Measurements from ENCODE around the gene SLC1A4.
"Not testable (repeated sequence)": the region's sequence is repeated elsewhere in the genome, so short reads cannot be mapped to it uniquely, and the experiment has no call there.

The SLC1A4 gene

DNA sequence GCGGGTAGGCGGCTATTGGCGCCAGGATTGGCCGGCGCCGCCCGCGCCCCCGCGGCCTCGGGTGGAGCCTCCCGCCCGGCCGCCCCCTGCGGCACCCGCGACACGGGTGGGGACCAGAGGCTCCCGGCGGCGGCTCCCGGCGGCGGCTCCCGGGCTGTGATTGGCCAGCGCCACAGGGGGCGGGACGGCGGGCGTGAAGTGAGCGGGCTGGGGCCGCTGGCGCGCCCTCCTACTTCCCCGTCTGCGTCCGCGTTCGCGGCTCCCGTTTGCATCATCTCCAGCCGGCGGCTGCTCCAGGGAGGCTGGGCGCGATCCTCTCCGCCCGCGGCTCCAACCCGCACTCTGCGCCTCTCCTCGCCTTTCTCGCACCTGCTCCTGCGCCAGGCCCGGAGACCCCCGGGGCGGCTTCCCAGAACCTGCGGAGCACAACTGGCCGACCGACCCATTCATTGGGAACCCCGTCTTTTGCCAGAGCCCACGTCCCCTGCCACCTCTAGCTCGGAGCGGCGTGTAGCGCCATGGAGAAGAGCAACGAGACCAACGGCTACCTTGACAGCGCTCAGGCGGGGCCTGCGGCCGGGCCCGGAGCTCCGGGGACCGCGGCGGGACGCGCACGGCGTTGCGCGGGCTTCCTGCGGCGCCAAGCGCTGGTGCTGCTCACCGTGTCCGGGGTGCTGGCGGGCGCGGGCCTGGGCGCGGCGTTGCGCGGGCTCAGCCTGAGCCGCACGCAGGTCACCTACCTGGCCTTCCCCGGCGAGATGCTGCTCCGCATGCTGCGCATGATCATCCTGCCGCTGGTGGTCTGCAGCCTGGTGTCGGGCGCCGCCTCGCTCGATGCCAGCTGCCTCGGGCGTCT lies at the start of gene SLC1A4:
TSS of gene SLC1A4 (plus strand) at position 274 of the 856 bp plus-strand sequence. CDS start at position 519, 245 bp downstream.
- peak; percentile 84 for DNase-seq

GRCh38 chr2:64941143-64941542 lies 48.1 kb upstream of the SLC1A4 start:
- no peak for DNase-seq

GRCh38 chr2:64941801-64942200 lies 47.4 kb upstream of the SLC1A4 start:
- no peak for DNase-seq

DNA sequence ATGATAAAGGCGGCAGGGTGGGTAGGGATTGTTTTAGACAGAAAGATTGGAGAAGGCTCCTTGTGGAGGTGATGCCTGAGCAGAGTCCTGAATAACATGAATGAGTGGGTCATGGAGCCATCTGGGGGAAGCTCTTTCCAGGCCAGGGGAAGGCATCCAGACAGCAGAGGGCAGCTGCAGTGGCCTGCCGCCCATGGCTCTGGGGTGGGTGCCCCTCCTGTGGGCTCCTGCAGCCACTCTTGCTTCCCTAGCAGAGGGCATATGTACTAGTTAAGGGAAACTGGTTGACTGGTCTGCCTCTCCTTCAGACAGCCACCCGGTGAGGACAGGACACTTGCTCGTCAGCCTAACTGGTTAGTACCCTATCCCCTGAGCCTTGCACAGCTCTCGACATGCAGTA lies 46.5 kb upstream of the SLC1A4 start:
- no peak for DNase-seq

- DNase-seq = no peak
Observed at GRCh38 chr2:64943387-64944150, 45.6 kb upstream of the SLC1A4 start.

DNA sequence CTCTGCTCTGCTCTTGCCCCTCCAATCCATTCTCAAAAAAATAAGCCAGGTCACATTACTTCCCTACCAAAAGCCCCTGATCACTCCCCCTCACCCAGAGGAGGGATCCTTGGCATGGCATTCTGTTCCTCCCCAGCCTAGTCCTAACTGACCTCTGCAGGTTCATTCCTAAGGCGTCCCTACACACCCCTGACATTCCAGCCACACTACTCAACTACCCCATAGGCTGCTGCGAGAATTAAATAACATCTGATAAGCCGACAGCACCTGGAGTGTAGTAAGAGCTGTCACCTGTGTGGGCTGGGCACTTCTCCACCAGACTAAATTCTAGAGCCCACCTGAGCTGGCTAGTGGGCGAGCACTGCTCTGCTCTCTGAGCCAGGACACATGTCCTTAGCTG lies 44.7 kb upstream of the SLC1A4 start:
- no peak for DNase-seq

GRCh38 chr2:64945973-64946768 lies 43.0 kb upstream of the SLC1A4 start:
- DNase-seq = peak; percentile 69

DNA sequence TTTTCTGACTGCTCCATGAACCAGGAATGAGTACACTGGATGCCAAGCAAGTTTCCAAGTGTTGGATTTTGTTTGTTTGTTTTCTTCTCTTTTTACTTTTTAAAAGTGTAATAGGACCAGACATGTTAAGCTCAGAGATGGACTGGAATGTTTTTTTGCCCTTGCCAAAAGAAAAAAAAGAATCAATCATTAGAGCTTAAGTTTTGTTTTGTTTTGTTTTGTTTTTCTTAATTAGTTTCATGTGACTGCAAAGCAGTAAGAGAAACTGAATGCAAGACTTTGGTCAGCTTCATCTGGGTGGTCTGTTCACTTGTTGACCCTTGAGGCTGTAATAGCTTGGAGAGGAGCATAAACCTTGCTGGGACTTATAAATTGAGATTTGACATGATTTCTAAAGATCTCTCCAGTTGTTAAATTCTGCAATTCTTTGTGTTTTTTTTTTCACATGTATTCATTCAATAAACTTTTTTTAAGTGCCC lies 42.4 kb upstream of the SLC1A4 start:
- no peak for DNase-seq

DNA sequence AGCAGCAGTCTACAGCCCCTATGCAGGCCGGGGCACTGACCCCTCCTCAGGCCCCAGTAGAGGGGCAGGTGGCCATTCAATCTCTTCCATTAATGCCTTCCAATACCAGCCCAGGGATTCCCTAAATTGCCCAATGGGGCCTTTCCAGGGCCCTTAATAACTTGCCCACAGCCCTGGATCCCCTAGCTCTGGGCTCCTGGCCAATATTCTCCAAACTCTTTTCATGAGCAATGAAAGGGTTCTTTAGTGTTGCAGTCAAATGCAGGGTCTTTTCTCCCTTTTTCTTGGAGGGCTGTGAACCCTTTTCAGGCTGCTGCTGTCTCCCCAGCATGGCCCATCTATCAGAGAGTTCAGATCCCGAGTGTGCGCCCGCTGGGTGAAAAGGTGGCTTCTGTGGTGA lies 41.3 kb upstream of the SLC1A4 start:
- no peak for DNase-seq

- no peak for DNase-seq
Observed at GRCh38 chr2:64950226-64951160, 38.7 kb upstream of the SLC1A4 start.

DNA sequence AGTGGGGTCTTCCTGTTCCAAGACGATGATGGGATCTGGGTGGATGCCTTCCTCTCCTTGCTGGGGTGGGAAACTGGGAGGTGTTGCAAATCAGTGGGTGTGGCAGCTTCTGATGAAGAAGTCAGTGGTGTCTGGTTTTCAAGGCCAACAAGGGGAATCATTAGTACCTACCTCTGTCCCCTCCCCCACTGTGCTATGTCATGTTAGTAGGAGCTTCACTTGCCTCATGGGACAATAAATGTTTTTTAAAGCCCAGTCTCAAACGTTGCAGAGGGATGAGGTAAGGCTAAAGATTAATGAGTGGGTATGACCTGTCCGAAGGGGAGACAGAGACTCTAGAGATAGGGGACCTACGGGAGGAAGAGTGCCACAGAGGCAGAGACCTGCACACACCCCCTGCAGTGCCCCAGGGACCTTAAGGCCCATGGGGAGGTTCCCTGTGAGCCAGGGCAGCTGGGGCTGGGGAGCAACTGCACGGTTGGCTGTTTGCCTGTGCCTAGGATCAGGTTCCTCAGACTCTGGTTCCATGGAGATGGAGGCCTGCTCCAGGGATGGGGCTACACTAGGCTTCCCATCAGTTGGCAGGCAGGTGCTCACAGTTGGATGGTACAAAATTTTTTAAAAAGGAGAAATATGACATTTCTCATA lies 37.8 kb upstream of the SLC1A4 start:
- DNase-seq = no peak

DNA sequence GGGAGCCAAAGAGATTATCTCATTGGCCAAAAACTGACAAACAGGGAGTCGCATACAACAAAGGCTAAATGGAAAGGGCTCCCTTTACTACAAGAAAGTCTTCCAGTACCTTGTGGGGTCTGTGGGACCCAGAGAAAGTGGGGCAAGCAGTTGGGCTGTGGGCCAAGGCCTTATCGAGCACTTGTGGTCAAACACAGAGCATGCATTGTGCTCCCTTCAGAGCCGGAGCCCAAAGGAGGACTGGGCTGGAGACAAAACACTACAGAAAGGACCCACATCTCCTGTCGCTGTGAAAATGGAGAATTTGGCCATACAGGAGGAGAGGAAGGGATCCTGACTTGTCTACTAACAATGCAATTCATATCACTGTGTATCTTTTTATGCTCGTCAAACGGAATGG lies 37.1 kb upstream of the SLC1A4 start:
- DNase-seq = no peak

DNA sequence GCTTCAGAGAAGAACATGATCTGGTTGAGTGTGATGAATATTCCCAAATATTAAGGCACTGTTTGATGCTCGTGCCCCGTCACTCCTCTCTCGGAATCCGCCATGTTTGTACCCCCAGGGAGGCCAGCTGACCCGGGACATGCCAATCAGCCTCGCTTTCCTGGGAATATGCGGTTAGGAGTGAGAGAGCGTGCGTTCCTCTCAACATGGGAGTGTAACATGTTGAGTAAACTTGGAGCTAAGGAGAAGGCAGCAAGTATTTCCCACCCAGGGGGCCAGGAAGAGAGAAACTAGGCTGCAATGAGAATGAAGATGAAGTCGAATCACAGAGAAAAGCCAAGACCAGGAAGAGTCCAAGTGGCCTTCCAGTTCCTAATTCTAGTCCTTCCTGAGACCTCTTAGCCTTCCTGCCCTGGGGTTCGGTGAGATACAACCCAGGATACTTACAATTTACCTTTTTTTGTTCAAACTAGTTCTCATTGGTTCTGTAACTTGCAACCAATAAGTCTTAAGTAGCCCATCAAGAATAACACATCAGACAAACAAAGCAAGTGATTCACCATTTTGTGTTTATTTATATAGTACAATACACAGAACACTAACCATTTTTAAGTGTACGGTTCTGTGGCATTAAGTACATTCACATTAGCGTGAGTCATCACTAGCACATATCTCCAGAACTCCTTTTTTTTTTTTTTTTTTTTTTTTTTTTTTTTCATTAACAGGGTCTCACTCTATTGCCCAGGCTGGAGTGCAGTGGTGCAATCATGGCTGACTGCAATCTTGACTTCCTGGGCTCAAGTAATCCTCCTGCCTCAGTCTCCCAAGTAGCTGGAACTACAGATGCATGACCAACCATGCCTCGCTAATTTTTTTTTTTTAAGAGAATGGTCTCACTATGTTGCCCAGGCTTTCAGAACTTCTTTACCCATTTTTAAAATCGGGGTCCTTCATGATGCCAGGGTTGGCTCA lies 36.4 kb upstream of the SLC1A4 start:
- no peak for DNase-seq

GRCh38 chr2:64955467-64955866 lies 33.7 kb upstream of the SLC1A4 start:
- no peak for DNase-seq

GRCh38 chr2:64957109-64957903 lies 31.9 kb upstream of the SLC1A4 start:
- DNase-seq = no peak

- no peak for DNase-seq
Observed at GRCh38 chr2:64958556-64958955, 30.6 kb upstream of the SLC1A4 start.

DNA sequence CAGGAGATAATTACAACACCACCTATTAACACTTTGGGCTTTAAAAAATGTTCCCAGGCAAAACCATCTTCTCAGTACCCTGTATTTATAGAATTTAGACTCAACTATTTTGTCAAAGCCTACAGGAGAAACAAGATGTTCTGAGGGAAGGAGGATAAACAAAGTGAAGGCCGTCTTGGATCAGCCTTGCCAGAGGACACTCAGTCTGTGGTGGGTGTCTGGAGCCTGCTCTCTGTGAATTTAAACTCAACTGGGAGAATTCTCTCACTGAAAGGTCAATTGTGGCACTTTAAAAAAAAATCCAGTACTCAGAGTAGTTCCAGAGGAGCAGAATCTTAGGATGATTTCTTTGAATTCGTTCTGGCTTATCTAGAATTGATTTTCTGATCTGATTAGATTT lies 28.4 kb upstream of the SLC1A4 start:
- DNase-seq = no peak

- DNase-seq = not testable (repeated sequence)
Observed at GRCh38 chr2:64963138-64963537, 26.1 kb upstream of the SLC1A4 start.

DNA sequence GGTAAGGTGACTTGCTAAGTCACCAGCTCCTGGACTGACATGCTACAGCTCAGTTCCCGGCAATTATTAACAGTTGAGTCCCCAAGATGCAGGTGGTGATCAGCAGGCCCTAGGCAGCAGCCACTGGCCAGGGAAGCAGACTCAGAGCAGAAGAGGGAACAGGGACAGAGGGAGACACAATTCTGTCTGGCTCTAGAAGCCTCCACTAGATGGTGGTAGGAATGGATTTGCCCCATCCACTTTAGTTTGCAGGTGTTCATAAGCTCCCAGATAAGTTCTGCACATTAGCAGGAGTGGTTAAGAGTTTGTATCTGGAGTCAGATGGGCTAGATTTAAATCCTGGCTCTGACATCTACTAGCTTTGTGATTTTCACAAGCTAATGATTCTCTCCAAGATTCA lies 25.5 kb upstream of the SLC1A4 start:
- DNase-seq = no peak
